ENCODE measurements around the gene RASSF5. TPM values are rescaled to one million over a fixed set of nuclear protein-coding genes. Genes with fewer than 3 reads are reported as not detected.

RASSF5 gene
- total RNA-seq, 2 experiments from 2014 or later, result 153 to 156 TPM

- H3K27ac Mint-ChIP-seq, result no peak overlapping the region
Observed at GRCh38 chr1:206538901-206539640, 31.7 kb downstream of the RASSF5 start.

GRCh38 chr1:206540044-206540780 lies 32.9 kb downstream of the RASSF5 start:
- intact Hi-C loops (cut with DNase I, micrococcal nuclease), result loop anchor here (5.0 to 10.0 kb wide), 3 partner anchors 43 to 122 kb away; no protein-coding TSS in a partner anchor
- no peaks in the 10 kb centered on the region for H3K36me3 ChIP-seq (ENCODE audit: insufficient read depth, low read length)
- H3K27ac ChIP-seq (ENCODE audit: low read depth in 1 of 2, low read length in 2 of 2), result no peak overlapping the region
- H3K27me3 ChIP-seq (ENCODE audit: control insufficient read depth in 1 of 2, insufficient read depth in 2 of 2, low read length in 2 of 2), result no peaks in the 10 kb centered on the region
- peaks cover 9% of the 10 kb centered on the region for H3K4me1 ChIP-seq (ENCODE audit: insufficient read depth, low read length)
- no peak for TF ChIP-seq CTCF (IDR thresholded peaks at IDR 0.05)
- no peak overlapping the region for H3K4me3 Mint-ChIP-seq
- H3K36me3 Mint-ChIP-seq (ENCODE audit: low read depth), result no peaks in the 10 kb centered on the region
- POLR2A ChIA-PET, result no interaction called here
- no peak overlapping the region for H3K27ac Mint-ChIP-seq
- no peak for DNase-seq
- H3K9me3 Mint-ChIP-seq, result no peaks in the 10 kb centered on the region
- H3K9me3 ChIP-seq (ENCODE audit: control insufficient read depth in 1 of 2, insufficient read depth in 1 of 2, low read length in 2 of 2), result no peaks in the 10 kb centered on the region
- H3K4me1 Mint-ChIP-seq (ENCODE audit: low read depth), result peaks cover 9% of the 10 kb centered on the region
- CTCF ChIA-PET, result interaction anchor here (0.6 to 1.3 kb wide), 2 partner anchors 43 kb away, joined by 4 to 7 read pairs; no protein-coding TSS in a partner anchor
- no peak for ATAC-seq (ENCODE audit: poor library complexity)
- no peak overlapping the region for H3K4me3 ChIP-seq (ENCODE audit: low read length)
- H3K27me3 Mint-ChIP-seq, result no peaks in the 10 kb centered on the region

More at GRCh38 chr1:206538901-206539640, 31.7 kb downstream of the RASSF5 start:
- intact Hi-C loops (cut with DNase I, micrococcal nuclease), result no loop called here
- no peak overlapping the region for H3K4me3 Mint-ChIP-seq
- CTCF ChIA-PET, result no interaction called here
- no peaks in the 10 kb centered on the region for H3K4me1 Mint-ChIP-seq (ENCODE audit: low read depth)
- Histone ChIP-seq H3K9me3 (ENCODE audit: control insufficient read depth in 1 of 2, insufficient read depth in 1 of 2, low read length in 2 of 2) (no peaks in the 10 kb centered on the region), H3K4me1 (ENCODE audit: insufficient read depth, low read length) (no peaks in the 10 kb centered on the region), H3K36me3 (ENCODE audit: insufficient read depth, low read length) (no peaks in the 10 kb centered on the region), H3K27ac (ENCODE audit: low read depth in 1 of 2, low read length in 2 of 2) (no peak overlapping the region), H3K4me3 (ENCODE audit: low read length) (no peak overlapping the region), H3K27me3 (ENCODE audit: control insufficient read depth in 1 of 2, insufficient read depth in 2 of 2, low read length in 2 of 2) (no peaks in the 10 kb centered on the region)
- no peaks in the 10 kb centered on the region for H3K9me3 Mint-ChIP-seq
- DNase-seq (no peak), ATAC-seq (ENCODE audit: poor library complexity) (no peak)
- H3K36me3 Mint-ChIP-seq (ENCODE audit: low read depth), result no peaks in the 10 kb centered on the region
- no peaks in the 10 kb centered on the region for H3K27me3 Mint-ChIP-seq
- no peak for TF ChIP-seq CTCF (IDR thresholded peaks at IDR 0.05)
- POLR2A ChIA-PET, result no interaction called here

GRCh38 chr1:206541236-206541833 lies 34.0 kb downstream of the RASSF5 start:
- H3K36me3 ChIP-seq (ENCODE audit: insufficient read depth, low read length), result no peaks in the 10 kb centered on the region
- H3K4me3 Mint-ChIP-seq, result no peak overlapping the region
- ChIA-PET CTCF (interaction anchor here (0.6 to 1.3 kb wide), 4 partner anchors 42 to 89 kb away, joined by 3 to 7 read pairs (median 3); no protein-coding TSS in a partner anchor), POLR2A (no interaction called here)
- ATAC-seq (ENCODE audit: poor library complexity) (no peak), DNase-seq (no peak)
- intact Hi-C loops (cut with DNase I, micrococcal nuclease), result loop anchor here (5.0 to 10.0 kb wide), 3 partner anchors 44 to 121 kb away; no protein-coding TSS in a partner anchor
- no peaks in the 10 kb centered on the region for H3K9me3 ChIP-seq (ENCODE audit: control insufficient read depth in 1 of 2, insufficient read depth in 1 of 2, low read length in 2 of 2)
- H3K4me1 Mint-ChIP-seq (ENCODE audit: low read depth), result peaks cover 16% of the 10 kb centered on the region
- H3K27ac ChIP-seq (ENCODE audit: low read depth in 1 of 2, low read length in 2 of 2), result no peak overlapping the region
- no peaks in the 10 kb centered on the region for H3K36me3 Mint-ChIP-seq (ENCODE audit: low read depth)
- H3K27ac Mint-ChIP-seq, result no peak overlapping the region
- TF ChIP-seq CTCF (IDR thresholded peaks at IDR 0.05), result no peak
- H3K9me3 Mint-ChIP-seq, result no peaks in the 10 kb centered on the region
- peaks cover 11% of the 10 kb centered on the region for H3K4me1 ChIP-seq (ENCODE audit: insufficient read depth, low read length)
- H3K4me3 ChIP-seq (ENCODE audit: low read length), result no peak overlapping the region
- H3K27me3 ChIP-seq (ENCODE audit: control insufficient read depth in 1 of 2, insufficient read depth in 2 of 2, low read length in 2 of 2), result no peaks in the 10 kb centered on the region
- no peaks in the 10 kb centered on the region for H3K27me3 Mint-ChIP-seq

Measured in CD4-positive, alpha-beta T cell (primary cell).